Heart right ventricle (tissue), 16 donors: ENCODE data around the gene MS4A10. TPM values are rescaled to one million over a fixed set of nuclear protein-coding genes. Genes with fewer than 3 reads are reported as not detected.
A peak's percentile ranks its signal among the peaks of the same experiment; 100 is the strongest.

Experiments used
- ATAC-seq, 8 donors: fragments of 200-7000 bp; cut with Tn5 transposase; one replicate each; pipeline ENCODE4 v1.9.1; 2020; ENCODE audit warnings: mild to moderate bottlenecking in 8 of 8, moderate library complexity in 8 of 8, moderate number of reproducible peaks in 1 of 8
- DNase-seq, 2 donors: peaks; one replicate each; pipeline ENCODE4 v3.0.0-alpha.2; 2020
- H3K27ac ChIP-seq, 10 donors: fragments of 200-600 bp; sonication (generic) in 2 of 10; one replicate each; pipeline versions ENCODE4 v1.5.0 to v1.8.0; 2020 to 2022; ENCODE audit warnings: mild to moderate bottlenecking in 3 of 10
- H3K27me3 ChIP-seq, 7 donors: fragments of 200-600 bp; one replicate each; pipeline ENCODE4 v1.8.0; 2021 to 2022; ENCODE audit warnings: mild to moderate bottlenecking in 2 of 7
- H3K36me3 ChIP-seq, 9 donors: fragments of 200-600 bp; sonication (generic) in 1 of 9; one replicate each; pipeline versions ENCODE4 v1.5.0 to v1.8.0; 2020 to 2022; ENCODE audit warnings: mild to moderate bottlenecking in 2 of 9
- H3K4me1 ChIP-seq, 9 donors: fragments of 200-600 bp; sonication (generic) in 1 of 9; one replicate each; pipeline versions ENCODE4 v1.5.0 to v1.8.0; 2020 to 2022; ENCODE audit warnings: mild to moderate bottlenecking in 4 of 9
- H3K4me3 ChIP-seq, 10 donors: fragments of 200-600 bp; sonication (generic) in 2 of 10; one replicate each; pipeline versions ENCODE4 v1.5.0 to v1.8.0; 2020 to 2022; ENCODE audit warnings: mild to moderate bottlenecking in 7 of 10, moderate library complexity in 2 of 10
- H3K9me3 ChIP-seq, 11 donors: fragments of 200-600 bp in 10 of 11; sonication (generic) in 2 of 11; one replicate each; pipeline versions ENCODE4 v1.5.0 to v1.8.0; 2013 to 2022; ENCODE audit warnings: mild to moderate bottlenecking in 2 of 11, control low read depth in 1 of 11, moderate library complexity in 1 of 11
- WGBS, 2 donors: extraction: QIAGEN DNeasy Blood & Tissue Kit; methylation state at CpG; one replicate each; pipeline ENCODE4 v1.1.7; 2013; ENCODE audit warnings: inconsistent platforms in 1 of 2; 5-methylcytosine and 5-hydroxymethylcytosine counted together
- intact Hi-C, 10 donors: fragments of 100-400 bp; cut with DNase I; formaldehyde crosslinking; loops; one replicate each; pipeline versions ENCODE4 v1.11.1 to v1.14.2; 2022
- polyA plus RNA-seq, 2 donors: library from polyadenylated mRNA; stranded (reverse); fragments of 200-250 nt; gene quantifications; one replicate each; pipeline ENCODE4 v1.2.3, GENCODE V29; 2013
- total RNA-seq, 10 donors: library from RNA; stranded (reverse); fragmentation: NEBNext Ultra II Directional in 3 of 10; extraction: Animal tissue kit (Norgen Biotek cat#: 25700) in 3 of 10; gene quantifications; one replicate each; pipeline versions ENCODE4 v1.2.1 to v1.2.4, GENCODE V29; 2021 to 2023
- TF ChIP-seq, protein P1 (sequence below), 9 donors: fragments of 200-600 bp; sonication (generic) in 2 of 9; IDR thresholded peaks; one replicate each; pipeline versions ENCODE4 v1.5.0 to v1.8.0; 2021 to 2022; ENCODE audit warnings: antibody characterized with exemption in 9 of 9, mild to moderate bottlenecking in 5 of 9, moderate library complexity in 1 of 9
- donor health status: Arrhythmogenic right ventricular cardiomyopathy.
- donor health status: ischemic (EF 13 %, LVEDD 7.1; RV severe dilation, severe dysfunction).
- donor health status: healthy with polysubstance abuse.
- donor health status: DM: no; HTN: yes; CAD: no.
- donor health status: DM: no; HTN: no; CAD: no.
- donor health status: ischemic (EF 25% LVEDD 6.9; RV normal size, moderate dysfunction).
- donor health status: ischemic (EF 25% LVEDD 5.7; RV mildly dilated, moderate dysfunction).
- donor health status: healthy.
- donor health status: DM: yes; HTN: yes; CAD: no.
- donor health status: Ischemic cardiomyopathy.
- donor health status: ischemic (EF 35%, LVEDD 5.7; RV mildly dilated, moderate dysfunction).
- donor health status: nonischemic (EF 11% LVEDD 7.7; RV severe dilation, severe dysfunction).
- donor health status: DM: yes; HTN: yes; CAD: no.
- donor health status: PGD.
- donor health status: ischemic (EF 29% LVEDD 5.4; RV normal size, mild dysfunction).
- donor health status: nonischemic (EF 23%, LVEDD 6.1; RV moderate dilation, normal function).

MS4A10 gene
- total and polyA plus RNA-seq, 12 donors, result not detected

DNA sequence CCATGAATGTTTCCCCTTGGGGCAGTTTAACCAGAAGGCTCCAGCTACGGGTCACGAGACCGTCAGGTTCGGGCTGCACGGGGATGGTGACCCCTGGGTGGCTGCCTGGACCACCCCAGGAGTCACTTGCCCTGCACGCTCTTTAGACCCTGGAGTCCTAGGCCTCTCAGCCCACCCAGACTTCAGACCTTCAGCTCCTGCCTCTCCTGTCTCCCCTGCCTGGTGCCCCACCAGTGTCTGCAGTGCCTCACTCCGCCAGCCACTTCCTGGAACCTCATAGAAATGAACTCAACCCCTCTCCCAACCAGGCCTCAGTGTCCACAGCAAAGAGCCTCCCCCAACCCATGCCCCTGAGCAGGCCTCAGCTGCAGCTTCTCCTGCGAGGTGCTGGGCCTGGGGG lies 12.5 kb upstream of the MS4A10 start:
- no peak for DNase-seq
- WGBS, 2 donors, result 88 to 89% methylated on average over 8 of the region's 8 CpGs
- H3K27ac ChIP-seq, result no peak overlapping the region

GRCh38 chr11:60774726-60775125 lies 10.4 kb upstream of the MS4A10 start:
- TF ChIP-seq, protein P1, sequence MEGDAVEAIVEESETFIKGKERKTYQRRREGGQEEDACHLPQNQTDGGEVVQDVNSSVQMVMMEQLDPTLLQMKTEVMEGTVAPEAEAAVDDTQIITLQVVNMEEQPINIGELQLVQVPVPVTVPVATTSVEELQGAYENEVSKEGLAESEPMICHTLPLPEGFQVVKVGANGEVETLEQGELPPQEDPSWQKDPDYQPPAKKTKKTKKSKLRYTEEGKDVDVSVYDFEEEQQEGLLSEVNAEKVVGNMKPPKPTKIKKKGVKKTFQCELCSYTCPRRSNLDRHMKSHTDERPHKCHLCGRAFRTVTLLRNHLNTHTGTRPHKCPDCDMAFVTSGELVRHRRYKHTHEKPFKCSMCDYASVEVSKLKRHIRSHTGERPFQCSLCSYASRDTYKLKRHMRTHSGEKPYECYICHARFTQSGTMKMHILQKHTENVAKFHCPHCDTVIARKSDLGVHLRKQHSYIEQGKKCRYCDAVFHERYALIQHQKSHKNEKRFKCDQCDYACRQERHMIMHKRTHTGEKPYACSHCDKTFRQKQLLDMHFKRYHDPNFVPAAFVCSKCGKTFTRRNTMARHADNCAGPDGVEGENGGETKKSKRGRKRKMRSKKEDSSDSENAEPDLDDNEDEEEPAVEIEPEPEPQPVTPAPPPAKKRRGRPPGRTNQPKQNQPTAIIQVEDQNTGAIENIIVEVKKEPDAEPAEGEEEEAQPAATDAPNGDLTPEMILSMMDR (IDR thresholded peaks at IDR 0.05), result no peak
- DNase-seq, result no peak
- H3K4me1 ChIP-seq, result peaks cover 4 to 33% (median 18%) of the 10 kb centered on the region in 9 donors
- peaks cover 0 to 16% (median 3%) of the 10 kb centered on the region in 7 donors for H3K27me3 ChIP-seq
- no peaks in the 10 kb centered on the region for H3K9me3 ChIP-seq
- no peak overlapping the region for H3K27ac ChIP-seq
- no peaks in the 10 kb centered on the region for H3K36me3 ChIP-seq
- no peak overlapping the region for H3K4me3 ChIP-seq
- no peak for ATAC-seq
- WGBS, 2 donors, result 78 to 82% methylated on average over 13 of the region's 13 CpGs
- intact Hi-C loops, result loop anchor here in 9 of 10 donors (5.0 to 10.0 kb wide), 8 partner anchors 53 to 413 kb away; no protein-coding TSS in a partner anchor

More for the DNA sequence above, 12.5 kb upstream of the MS4A10 start:
- TF ChIP-seq, protein P1 (IDR thresholded peaks at IDR 0.05), result no peak
- intact Hi-C loops, result loop anchor here in 2 of 10 donors (10.0 kb wide), 1 partner anchor 122 kb away; no protein-coding TSS in a partner anchor
- Histone ChIP-seq H3K9me3 (no peaks in the 10 kb centered on the region), H3K4me3 (no peak overlapping the region), H3K4me1 (peaks cover 4 to 30% (median 18%) of the 10 kb centered on the region in 9 donors), H3K27me3 (peaks cover 0 to 26% (median 10%) of the 10 kb centered on the region in 7 donors), H3K36me3 (no peaks in the 10 kb centered on the region)
- no peak for ATAC-seq

- peak overlapping the region in 1 of 10 donors; percentile 12 for H3K4me3 ChIP-seq
- ATAC-seq, result peak; percentile 82 to 92 (median 88)
- no peaks in the 10 kb centered on the region for H3K9me3 ChIP-seq
- peak; percentile 60 to 89 for DNase-seq
- H3K4me1 ChIP-seq, result peaks cover 4 to 33% (median 18%) of the 10 kb centered on the region in 9 donors
- intact Hi-C loops, result loop anchor here in 9 of 10 donors (5.0 to 10.0 kb wide), 8 partner anchors 52 to 412 kb away; no protein-coding TSS in a partner anchor
- H3K27me3 ChIP-seq, result peaks cover 0 to 15% (median 3%) of the 10 kb centered on the region in 7 donors
- WGBS, 2 donors, result 10% methylated on average over 15 of the region's 15 CpGs
- H3K36me3 ChIP-seq, result no peaks in the 10 kb centered on the region
- peak overlapping the region in 6 of 10 donors; percentile 4 to 59 (median 34) for H3K27ac ChIP-seq
- TF ChIP-seq, protein P1 (IDR thresholded peaks at IDR 0.05), result peak; percentile 87 to 96 (median 93)
Measured at GRCh38 chr11:60775420-60775961, 9.6 kb upstream of the MS4A10 start.

GRCh38 chr11:60776167-60776566 lies 9.0 kb upstream of the MS4A10 start:
- intact Hi-C loops, result loop anchor here in 9 of 10 donors (5.0 to 10.0 kb wide), 8 partner anchors 51 to 411 kb away; no protein-coding TSS in a partner anchor
- no peaks in the 10 kb centered on the region for H3K36me3 ChIP-seq
- no peak overlapping the region for H3K4me3 ChIP-seq
- TF ChIP-seq, protein P1 (IDR thresholded peaks at IDR 0.05), result no peak
- no peaks in the 10 kb centered on the region for H3K9me3 ChIP-seq
- H3K4me1 ChIP-seq, result peaks cover 4 to 33% (median 18%) of the 10 kb centered on the region in 9 donors
- H3K27ac ChIP-seq, result peak overlapping the region in 5 of 10 donors; percentile 4 to 59 (median 45)
- 71% methylated on average over 4 of the region's 4 CpGs for WGBS, 2 donors
- DNase-seq (peak in 1 of 2 donors; percentile 23), ATAC-seq (peak in 6 of 8 donors; percentile 6 to 52 (median 24))
- H3K27me3 ChIP-seq, result peaks cover 0 to 12% (median 3%) of the 10 kb centered on the region in 7 donors
